C4-2B (cell line): ENCODE data around the gene KCNH8.

Experiments used
- H3K27ac ChIP-seq: fragments of 450-650 bp; 2 replicates; pipeline ENCODE4 v1.5.1; 2017
- ZFX ChIP-seq: fragments of 450-650 bp; IDR thresholded peaks from 2 replicates; pipeline ENCODE4 v1.6.1; 2017
- TF ChIP-seq, protein P1 (sequence below): fragments of 450-650 bp; conservative IDR thresholded peaks from 2 replicates; pipeline ENCODE4 v1.5.1; 2017; ENCODE audit warnings: mild to moderate bottlenecking

KCNH8 gene

DNA sequence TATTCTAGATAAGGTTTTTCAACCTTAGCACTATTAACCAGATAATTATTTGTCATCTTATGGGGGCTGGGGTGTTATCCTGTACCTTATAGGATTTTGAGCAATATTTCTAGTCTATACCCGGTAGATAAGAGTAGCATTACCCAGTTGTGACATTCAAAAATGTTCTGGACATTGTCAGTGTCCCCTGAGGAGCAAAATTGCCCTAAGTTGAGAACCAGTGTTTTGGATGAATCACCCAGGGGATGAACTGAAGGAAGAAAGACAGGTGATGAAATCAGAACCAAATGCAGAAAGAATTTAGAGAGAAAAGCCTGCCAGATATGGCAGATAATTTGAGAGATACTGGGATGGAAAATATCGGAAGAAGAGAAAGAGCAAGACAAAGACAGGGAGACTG lies 58.2 kb downstream of the KCNH8 start:
- TF ChIP-seq, protein P1, sequence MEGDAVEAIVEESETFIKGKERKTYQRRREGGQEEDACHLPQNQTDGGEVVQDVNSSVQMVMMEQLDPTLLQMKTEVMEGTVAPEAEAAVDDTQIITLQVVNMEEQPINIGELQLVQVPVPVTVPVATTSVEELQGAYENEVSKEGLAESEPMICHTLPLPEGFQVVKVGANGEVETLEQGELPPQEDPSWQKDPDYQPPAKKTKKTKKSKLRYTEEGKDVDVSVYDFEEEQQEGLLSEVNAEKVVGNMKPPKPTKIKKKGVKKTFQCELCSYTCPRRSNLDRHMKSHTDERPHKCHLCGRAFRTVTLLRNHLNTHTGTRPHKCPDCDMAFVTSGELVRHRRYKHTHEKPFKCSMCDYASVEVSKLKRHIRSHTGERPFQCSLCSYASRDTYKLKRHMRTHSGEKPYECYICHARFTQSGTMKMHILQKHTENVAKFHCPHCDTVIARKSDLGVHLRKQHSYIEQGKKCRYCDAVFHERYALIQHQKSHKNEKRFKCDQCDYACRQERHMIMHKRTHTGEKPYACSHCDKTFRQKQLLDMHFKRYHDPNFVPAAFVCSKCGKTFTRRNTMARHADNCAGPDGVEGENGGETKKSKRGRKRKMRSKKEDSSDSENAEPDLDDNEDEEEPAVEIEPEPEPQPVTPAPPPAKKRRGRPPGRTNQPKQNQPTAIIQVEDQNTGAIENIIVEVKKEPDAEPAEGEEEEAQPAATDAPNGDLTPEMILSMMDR, result no peak
- TF ChIP-seq ZFX, result no peak

DNA sequence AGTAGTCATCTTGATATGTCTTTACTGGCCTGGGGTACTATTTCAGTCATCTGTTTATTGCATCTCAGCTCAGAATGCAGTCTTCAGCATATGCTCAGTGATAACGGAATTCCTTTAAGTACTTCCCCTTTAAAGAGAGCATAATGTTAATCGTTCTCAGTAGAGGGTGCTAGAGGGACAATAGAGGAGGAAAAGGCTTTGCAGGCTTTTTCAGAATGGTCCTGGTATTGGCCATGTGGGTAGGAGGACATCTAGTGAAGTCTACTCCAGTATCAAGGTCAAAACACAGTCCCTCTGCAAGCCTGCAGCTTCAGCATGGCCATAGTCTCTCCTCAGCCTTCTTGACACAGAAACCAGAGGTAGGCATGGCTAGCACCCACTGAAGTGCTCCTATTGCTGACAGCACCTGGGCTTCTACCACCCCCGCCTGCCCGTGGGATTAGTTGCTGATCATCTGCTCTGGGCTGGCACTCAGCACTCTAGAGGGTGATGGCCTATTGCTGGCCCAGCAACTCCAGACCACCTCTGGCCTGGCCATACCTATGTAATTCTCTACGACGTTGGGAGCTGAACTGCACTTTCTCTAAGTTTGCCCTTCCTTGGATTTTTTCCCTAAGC lies 65.4 kb downstream of the KCNH8 start:
- H3K27ac ChIP-seq, result no peak overlapping the region
- no peak for TF ChIP-seq ZFX
- TF ChIP-seq, protein P1, result peak; percentile 14; the same call in 1 of the 2 replicates

More for the DNA sequence above, 58.2 kb downstream of the KCNH8 start:
- H3K27ac ChIP-seq, result no peak overlapping the region

DNA sequence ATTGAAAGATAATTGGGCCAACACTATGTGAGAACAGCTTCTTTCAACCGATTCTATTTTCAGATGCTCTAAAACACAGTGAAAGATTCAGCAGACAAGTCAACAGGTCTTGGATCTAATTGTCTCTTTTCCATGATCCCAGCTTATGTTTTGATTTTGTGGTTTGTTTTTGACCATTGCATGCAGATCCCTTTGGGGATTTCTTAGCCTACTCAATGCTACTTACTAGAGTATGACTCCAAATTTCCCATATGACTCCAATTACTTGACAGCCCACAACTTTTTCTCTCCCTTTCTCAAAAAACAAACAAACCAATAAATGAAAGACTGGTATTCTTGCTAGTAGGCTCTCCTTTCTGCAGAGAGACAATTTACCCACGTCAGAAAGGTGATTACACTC lies 67.1 kb downstream of the KCNH8 start:
- no peak for TF ChIP-seq ZFX
- TF ChIP-seq, protein P1, result no peak
- no peak overlapping the region for H3K27ac ChIP-seq

DNA sequence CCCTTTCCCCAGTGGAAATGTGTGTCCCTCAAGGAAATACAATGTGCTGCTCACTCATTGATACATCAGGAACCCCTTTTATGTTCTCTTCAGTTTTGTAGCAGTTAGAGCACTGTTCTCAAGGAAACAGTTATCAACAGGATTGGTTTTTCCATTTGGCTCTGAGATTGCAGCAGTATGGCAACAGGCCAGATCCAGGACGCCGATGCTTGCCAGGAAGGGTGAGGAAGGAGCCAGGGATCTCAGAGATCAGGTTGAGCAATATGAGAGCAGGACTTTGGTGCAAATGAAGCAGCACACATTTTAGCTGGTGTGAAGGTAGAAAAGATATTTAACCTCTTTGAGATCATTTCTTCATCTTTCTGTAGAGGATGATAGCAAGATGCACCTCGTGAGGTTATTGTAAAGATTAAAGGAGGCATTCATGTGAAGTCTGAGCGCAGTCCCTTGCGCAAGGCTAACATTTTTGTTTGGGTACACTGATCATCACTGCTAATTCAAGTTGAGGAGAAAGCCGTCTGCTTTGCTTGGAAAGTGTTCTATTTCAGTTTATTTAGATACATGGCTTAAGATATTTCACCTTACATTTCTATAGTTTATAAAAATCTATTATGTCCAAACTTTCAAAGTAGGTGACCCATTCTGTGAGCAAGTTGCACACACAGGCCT lies 68.5 kb downstream of the KCNH8 start:
- TF ChIP-seq, protein P1, result no peak
- no peak for TF ChIP-seq ZFX
- H3K27ac ChIP-seq, result no peak overlapping the region

DNA sequence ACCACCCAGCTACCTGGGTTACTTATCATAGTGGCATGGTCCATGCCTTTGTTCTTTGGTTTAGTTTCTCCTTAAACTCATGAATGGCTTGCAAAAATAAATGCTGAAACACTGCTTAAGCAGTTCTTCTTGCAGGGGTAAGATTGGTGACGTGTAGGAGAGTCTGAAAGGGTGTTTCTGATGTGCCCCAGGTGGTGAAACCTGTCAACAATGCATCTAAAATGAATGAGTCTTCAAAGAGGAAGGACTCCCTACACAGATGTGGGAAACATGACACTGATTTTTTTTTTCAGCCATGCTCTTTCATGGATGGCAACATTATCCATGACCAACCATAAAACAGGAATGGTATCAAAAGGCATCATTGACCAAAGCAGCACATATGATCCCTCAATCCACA lies 72.0 kb downstream of the KCNH8 start:
- no peak overlapping the region for H3K27ac ChIP-seq

DNA sequence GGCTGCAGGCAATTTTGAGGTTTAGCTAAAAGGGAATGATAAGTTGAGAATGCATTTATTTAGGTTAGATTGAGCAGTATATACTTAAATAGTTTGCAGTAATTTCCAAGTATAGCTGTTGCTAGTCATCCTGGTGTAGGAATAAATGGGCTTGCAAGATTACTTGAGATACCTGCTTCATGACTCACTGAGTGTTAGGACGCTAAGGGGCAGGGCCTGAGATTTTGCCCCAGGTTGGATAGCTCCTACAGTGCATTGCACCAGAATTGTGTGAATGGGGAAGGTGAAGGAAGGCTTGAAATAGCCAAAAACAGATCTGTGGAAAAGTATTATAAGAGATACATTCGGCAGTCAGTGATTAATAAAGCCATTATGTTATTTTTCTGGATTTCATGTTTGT lies 72.8 kb downstream of the KCNH8 start:
- TF ChIP-seq, protein P1, result no peak
- TF ChIP-seq ZFX, result no peak
- no peak overlapping the region for H3K27ac ChIP-seq

More for the DNA sequence above, 72.0 kb downstream of the KCNH8 start:
- TF ChIP-seq, protein P1, result no peak
- no peak for TF ChIP-seq ZFX

DNA sequence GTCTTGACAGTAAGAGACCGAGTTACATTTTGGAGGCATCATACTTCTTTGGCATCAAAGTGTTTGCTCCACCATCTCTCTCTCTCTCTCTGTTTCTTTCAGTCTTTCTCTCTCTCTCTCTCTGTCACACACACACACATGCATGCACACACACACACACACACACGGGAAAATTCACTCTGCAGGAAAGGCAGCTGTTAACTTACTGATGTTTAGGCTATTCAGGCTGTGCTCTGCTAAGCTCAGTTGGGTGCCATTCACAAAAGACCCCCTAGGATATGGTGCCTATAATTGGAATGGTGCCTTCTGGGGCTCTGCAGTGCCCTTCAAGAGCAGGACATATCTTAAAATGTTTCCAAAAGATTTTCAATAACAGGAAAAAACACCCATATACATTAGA lies 78.2 kb downstream of the KCNH8 start:
- TF ChIP-seq, protein P1, result no peak
- no peak for TF ChIP-seq ZFX

More for the DNA sequence above, 78.2 kb downstream of the KCNH8 start:
- no peak overlapping the region for H3K27ac ChIP-seq
